A673 (cell line): ENCODE data around the gene TMOD1. TPM values are rescaled to one million over a fixed set of nuclear protein-coding genes. Genes with fewer than 3 reads are reported as not detected.

Source experiments
- BruUV-seq: library from RNA; stranded (reverse); fragments of 400-500 nt; replicated peaks from 2 replicates; lab custom pipeline; 2021; lab: Mats Ljungman, UMichigan
- CTCF ChIA-PET: fragments of 300-600 bp; sonication (Branson Sonifier 250); formaldehyde crosslinking; loops from one replicate; lab custom pipeline; 2022; ENCODE audit warnings: antibody characterized with exemption; lab: Charles Lee
- POLR2A ChIA-PET: fragments of 300-600 bp; sonication (Branson Sonifier 250); formaldehyde crosslinking; loops from one replicate; lab custom pipeline; 2022; ENCODE audit warnings: antibody characterized with exemption; ENCODE audit not compliant: low non-redundant PET; lab: Charles Lee
- DNase-seq: peaks from one replicate; pipeline ENCODE4 v3.0.0-alpha.2; 2015; ENCODE audit warnings: low spot score
- H3K27ac ChIP-seq: fragments of 200-600 bp; sonication (generic); 2 replicates; pipeline ENCODE4 v1.5.1; 2016; ENCODE audit warnings: mixed run types, low read depth, mild to moderate bottlenecking, mixed read lengths, antibody characterized with exemption, low read length; ENCODE audit not compliant: poor library complexity, severe bottlenecking
- H3K27me3 ChIP-seq: fragments of 200-600 bp; sonication (generic); replicated peaks from 2 replicates; pipeline ENCODE4 v1.6.1; 2017; ENCODE audit warnings: mixed run types, low read depth, mild to moderate bottlenecking, mixed read lengths, antibody characterized with exemption, low read length; ENCODE audit not compliant: insufficient read depth, poor library complexity
- H3K36me3 ChIP-seq: fragments of 200-600 bp; sonication (generic); 2 replicates; pipeline ENCODE4 v1.6.1; 2016; ENCODE audit warnings: mixed run types, mild to moderate bottlenecking, mixed read lengths, antibody characterized with exemption, low read length; ENCODE audit not compliant: insufficient read depth, poor library complexity, severe bottlenecking
- H3K4me1 ChIP-seq: fragments of 200-600 bp; sonication (generic); 2 replicates; pipeline ENCODE4 v1.6.1; 2017; ENCODE audit warnings: mixed run types, mild to moderate bottlenecking, mixed read lengths, antibody characterized with exemption, low read length; ENCODE audit not compliant: insufficient read depth, poor library complexity, severe bottlenecking
- H3K4me3 ChIP-seq: fragments of 200-600 bp; sonication (generic); 2 replicates; pipeline ENCODE4 v1.5.1; 2016; ENCODE audit warnings: low read depth, mixed run types, mild to moderate bottlenecking, mixed read lengths, low read length; ENCODE audit not compliant: poor library complexity, severe bottlenecking
- H3K9me3 ChIP-seq: fragments of 200-600 bp; sonication (generic); 2 replicates; pipeline ENCODE4 v1.6.1; 2016; ENCODE audit warnings: mixed run types, low read depth, mild to moderate bottlenecking, mixed read lengths, antibody characterized with exemption, low read length; ENCODE audit not compliant: poor library complexity, severe bottlenecking
- CTCF ChIP-seq: fragments of 300-800, 200-600 bp; sonication (generic); conservative IDR thresholded peaks from 2 replicates; pipeline ENCODE4 v1.5.1; 2017; ENCODE audit warnings: low read depth, mild to moderate bottlenecking, antibody characterized with exemption, low read length, moderate library complexity, mixed read lengths
- EZH2 ChIP-seq: fragments of 200-600 bp; sonication (generic); IDR thresholded peaks from 2 replicates; pipeline ENCODE4 v1.6.1; 2017; ENCODE audit warnings: borderline replicate concordance, low read depth, mild to moderate bottlenecking, mixed read lengths, antibody characterized with exemption, low read length; ENCODE audit not compliant: poor library complexity, severe bottlenecking
- intact Hi-C: fragments of 100-400 bp; cut with micrococcal nuclease; formaldehyde crosslinking; loops from one replicate; pipeline ENCODE4 v1.10.0; 2022; ENCODE audit not compliant: unreplicated experiment
- total RNA-seq: library from RNA; stranded (reverse); gene quantifications from 2 replicates; pipeline ENCODE4 v1.2.3, GENCODE V29; 2021

Gene TMOD1
- total RNA-seq, 1 experiment from 2014 or later = 0.09 TPM

- no peak for DNase-seq
- H3K4me1 ChIP-seq = no peaks in the 10 kb centered on the region
- no peak overlapping the region for H3K4me3 ChIP-seq
- no peaks in the 10 kb centered on the region for H3K27me3 ChIP-seq
- ChIA-PET POLR2A (no interaction called here), CTCF (no interaction called here)
- no TSS peak for BruUV-seq
- no peaks in the 10 kb centered on the region for H3K36me3 ChIP-seq
- H3K9me3 ChIP-seq = no peaks in the 10 kb centered on the region
- TF ChIP-seq EZH2 (no peak), CTCF (no peak)
- intact Hi-C loops = no loop called here
- H3K27ac ChIP-seq = no peak overlapping the region
Measured at GRCh38 chr9:97534185-97534584, 32.7 kb downstream of the TMOD1 start.

GRCh38 chr9:97534961-97535594, 33.6 kb downstream of the TMOD1 start:
- H3K4me3 ChIP-seq = no peak overlapping the region
- no TSS peak for BruUV-seq
- ChIA-PET POLR2A (no interaction called here), CTCF (no interaction called here)
- DNase-seq = no peak
- H3K27ac ChIP-seq = no peak overlapping the region
- no peaks in the 10 kb centered on the region for H3K27me3 ChIP-seq
- TF ChIP-seq EZH2 (no peak), CTCF (no peak)
- H3K36me3 ChIP-seq = no peaks in the 10 kb centered on the region
- H3K4me1 ChIP-seq = no peaks in the 10 kb centered on the region
- intact Hi-C loops = no loop called here
- H3K9me3 ChIP-seq = no peaks in the 10 kb centered on the region

GRCh38 chr9:97535771-97536170, 34.3 kb downstream of the TMOD1 start:
- POLR2A ChIA-PET = no interaction called here

More at GRCh38 chr9:97535771-97536170, 34.3 kb downstream of the TMOD1 start:
- Histone ChIP-seq H3K4me3 (no peak overlapping the region), H3K27me3 (no peaks in the 10 kb centered on the region), H3K36me3 (no peaks in the 10 kb centered on the region), H3K27ac (no peak overlapping the region), H3K4me1 (no peaks in the 10 kb centered on the region), H3K9me3 (no peaks in the 10 kb centered on the region)
- BruUV-seq = no TSS peak
- TF ChIP-seq CTCF = no peak
- TF ChIP-seq EZH2 = no peak
- intact Hi-C loops = no loop called here
- DNase-seq = no peak
- CTCF ChIA-PET = no interaction called here
